GM19455 (cell line): ENCODE data around the gene PTPRZ1.

Experiments
- ATAC-seq: cut with Tn5 transposase; IDR thresholded peaks from one replicate; pipeline ENCODE4 v1.9.1; 2021; ENCODE audit not compliant: unreplicated experiment

PTPRZ1 gene

GRCh38 chr7:121872831-121873288 is at the start of gene PTPRZ1:
Gene PTPRZ1 (plus strand): TSS chr7:121873161. CDS start chr7:121873500, 339 bp downstream.
- ATAC-seq, result no peak

GRCh38 chr7:121824276-121824675 is 48.7 kb upstream of the PTPRZ1 start:
- ATAC-seq, result no peak

GRCh38 chr7:121831351-121831750 is 41.6 kb upstream of the PTPRZ1 start:
- no peak for ATAC-seq

- ATAC-seq, result no peak
These were observed 41.2 kb upstream of the PTPRZ1 start for GRCh38 chr7:121831801-121832200.

GRCh38 chr7:121832347-121832746 is 40.6 kb upstream of the PTPRZ1 start:
- no peak for ATAC-seq

- ATAC-seq, result no peak
These were observed 39.0 kb upstream of the PTPRZ1 start for GRCh38 chr7:121833991-121834390.

- ATAC-seq, result no peak
These were observed 35.5 kb upstream of the PTPRZ1 start for GRCh38 chr7:121837462-121837861.

- no peak for ATAC-seq
These were observed 25.9 kb upstream of the PTPRZ1 start for GRCh38 chr7:121847041-121847440.

- no peak for ATAC-seq
These were observed 19.7 kb upstream of the PTPRZ1 start for GRCh38 chr7:121853307-121853706.

- no peak for ATAC-seq
These were observed 12.0 kb upstream of the PTPRZ1 start for GRCh38 chr7:121860953-121861352.

GRCh38 chr7:121862591-121862990 is 10.4 kb upstream of the PTPRZ1 start:
- no peak for ATAC-seq

- ATAC-seq, result no peak
These were observed 1.8 kb upstream of the PTPRZ1 start for GRCh38 chr7:121871188-121871587.

GRCh38 chr7:121873289-121874194 is 581 bp downstream of the PTPRZ1 start:
- no peak for ATAC-seq

- no peak for ATAC-seq
These were observed 1.3 kb downstream of the PTPRZ1 start for GRCh38 chr7:121874298-121874697.

GRCh38 chr7:121875203-121875602 is 2.2 kb downstream of the PTPRZ1 start:
- ATAC-seq, result no peak

- ATAC-seq, result no peak
These were observed 3.9 kb downstream of the PTPRZ1 start for GRCh38 chr7:121876656-121877500.

GRCh38 chr7:121878918-121879464 is 6.0 kb downstream of the PTPRZ1 start:
- ATAC-seq, result no peak

- ATAC-seq, result no peak
These were observed 6.6 kb downstream of the PTPRZ1 start for GRCh38 chr7:121879544-121879943.

GRCh38 chr7:121882731-121883130 is 9.8 kb downstream of the PTPRZ1 start:
- ATAC-seq, result no peak

GRCh38 chr7:121885166-121885920 is 12.4 kb downstream of the PTPRZ1 start:
- no peak for ATAC-seq

- ATAC-seq, result no peak
These were observed 14.7 kb downstream of the PTPRZ1 start for GRCh38 chr7:121887634-121888033.
